GM12892 (cell line): Measurements from ENCODE around the gene NECTIN1.

Experiments used
- DNase-seq: peaks from one replicate; pipeline ENCODE4 v3.0.0; 2011; ENCODE audit not compliant: insufficient read length
- FAIRE-seq: peaks from 2 replicates; lab custom pipeline; 2011; peaks lifted over from hg19 to GRCh38; lab: Jason Lieb, UNC
- POLR2A ChIP-seq: IDR thresholded peaks from 2 replicates; pipeline ENCODE4 v1.6.1; 2011; ENCODE audit warnings: low read depth, low read length, control low read depth
- POLR2AphosphoS5 ChIP-seq: IDR thresholded peaks from 2 replicates; pipeline ENCODE4 v1.6.1; 2011; ENCODE audit warnings: low read depth, low read length, control low read depth
- TAF1 ChIP-seq: IDR thresholded peaks from 2 replicates; pipeline ENCODE4 v1.6.1; 2011; ENCODE audit warnings: low read depth, mild to moderate bottlenecking, control low read depth, low read length, borderline replicate concordance

The NECTIN1 gene

DNA sequence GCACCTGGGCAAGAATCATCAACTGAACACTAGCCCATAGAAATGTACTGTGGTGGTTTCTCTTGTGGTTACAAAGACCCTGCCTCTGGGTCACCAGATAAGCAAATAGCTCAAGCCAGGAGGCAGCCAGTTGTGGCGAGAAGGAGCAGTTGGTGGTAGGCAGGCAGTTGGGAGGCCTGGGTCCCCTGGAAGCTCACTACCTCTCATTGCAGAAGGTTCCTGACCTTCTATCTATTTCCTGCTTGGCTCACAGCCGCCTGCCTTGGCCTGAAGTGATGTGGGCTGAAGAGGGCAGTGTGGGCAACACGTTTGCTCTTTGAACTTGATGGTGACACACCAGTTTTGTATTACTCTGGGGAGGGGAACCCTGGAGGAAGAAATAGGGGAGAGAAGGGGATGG is 34.7 kb downstream of the NECTIN1 start:
- DNase-seq, result no peak
- peak; percentile 86 for FAIRE-seq
- TF ChIP-seq POLR2A (no peak), POLR2AphosphoS5 (no peak), TAF1 (no peak)

DNA sequence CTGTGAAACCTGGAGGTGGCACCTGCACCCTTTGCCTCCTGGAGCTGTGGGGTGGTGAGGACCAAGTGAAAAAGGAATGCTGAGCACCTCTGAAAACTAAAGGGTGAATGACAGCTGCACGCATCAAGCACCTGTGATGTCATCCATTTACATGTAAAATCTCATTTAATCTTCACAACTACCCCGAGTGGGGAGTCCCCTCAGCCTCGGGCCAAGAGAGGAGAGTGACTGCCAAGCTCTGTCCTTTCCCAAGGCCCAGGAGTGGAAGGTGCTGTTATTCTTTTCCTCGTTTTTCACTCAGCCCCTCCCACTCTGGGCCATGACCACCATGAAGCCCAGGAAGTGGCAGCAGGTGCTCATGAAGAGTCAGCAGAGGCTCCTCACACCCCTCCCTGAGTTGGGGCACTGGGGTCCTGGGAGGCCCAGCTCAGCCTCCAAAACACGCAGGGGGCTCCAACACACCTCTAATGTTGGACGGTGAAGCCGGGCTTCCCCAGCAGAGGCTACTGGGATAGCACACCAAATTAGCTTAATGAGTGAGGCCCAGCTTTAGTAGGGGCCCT is 35.7 kb downstream of the NECTIN1 start:
- FAIRE-seq (peak; percentile 73), DNase-seq (no peak)
- TF ChIP-seq TAF1 (no peak), POLR2AphosphoS5 (no peak), POLR2A (no peak)

DNA sequence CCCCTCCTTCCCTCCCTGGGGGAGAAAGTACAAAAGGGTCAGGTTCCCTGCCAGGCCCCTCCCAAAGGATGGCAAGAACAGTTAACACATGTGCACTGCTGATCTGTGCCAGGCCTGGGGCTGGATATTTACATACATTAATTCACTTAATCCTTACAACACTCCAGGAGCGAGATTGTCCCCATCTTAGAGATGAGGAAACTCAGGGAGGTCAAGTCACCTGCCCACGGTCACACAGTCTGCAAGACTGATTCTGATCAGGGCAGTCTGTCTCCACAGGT is 36.5 kb downstream of the NECTIN1 start:
- TF ChIP-seq POLR2A (no peak), TAF1 (no peak), POLR2AphosphoS5 (no peak)
- DNase-seq (no peak), FAIRE-seq (no peak)

DNA sequence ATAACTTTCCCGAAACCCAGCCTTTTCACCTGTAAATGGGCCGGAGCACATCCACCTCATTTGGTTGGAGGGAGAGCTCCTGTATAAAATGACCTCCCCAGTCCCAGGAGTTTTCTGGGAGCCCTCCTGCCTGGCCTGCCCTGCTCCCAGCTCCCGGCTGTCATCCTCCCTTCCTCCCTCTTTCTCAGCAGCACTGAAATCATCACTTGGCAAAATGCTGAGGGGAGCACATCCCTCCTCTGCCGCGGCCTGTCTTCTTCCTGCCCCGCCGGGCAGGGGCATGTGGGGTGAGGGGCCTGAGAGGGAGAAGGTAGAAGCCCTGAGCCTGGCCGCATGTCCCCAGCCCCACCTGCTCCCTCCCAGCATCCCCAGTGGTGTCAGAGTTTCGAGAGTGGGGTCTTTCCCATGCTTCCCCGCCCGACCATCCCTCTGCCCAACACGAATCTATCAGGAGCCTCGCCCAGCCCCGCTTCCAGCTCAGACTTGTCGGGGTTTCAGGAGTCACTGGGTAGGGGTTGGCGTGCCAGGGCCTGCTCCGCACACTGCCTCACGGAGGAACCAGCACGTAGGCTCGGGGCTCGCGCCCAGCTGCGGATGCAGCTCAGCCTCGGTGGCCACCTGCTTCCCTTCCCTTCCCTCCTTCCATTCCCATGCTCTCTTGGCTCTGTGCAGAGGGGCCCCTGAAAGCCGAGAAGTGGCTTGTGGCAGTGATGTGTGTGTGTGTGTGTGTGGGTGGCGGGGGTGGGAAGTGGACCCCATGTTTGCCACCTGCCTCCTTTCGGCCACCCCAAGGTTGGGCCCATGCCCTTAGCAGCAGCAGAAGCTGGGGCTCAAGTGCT is 37.1 kb downstream of the NECTIN1 start:
- no peak for FAIRE-seq
- TF ChIP-seq TAF1 (no peak), POLR2AphosphoS5 (no peak), POLR2A (no peak)

DNA sequence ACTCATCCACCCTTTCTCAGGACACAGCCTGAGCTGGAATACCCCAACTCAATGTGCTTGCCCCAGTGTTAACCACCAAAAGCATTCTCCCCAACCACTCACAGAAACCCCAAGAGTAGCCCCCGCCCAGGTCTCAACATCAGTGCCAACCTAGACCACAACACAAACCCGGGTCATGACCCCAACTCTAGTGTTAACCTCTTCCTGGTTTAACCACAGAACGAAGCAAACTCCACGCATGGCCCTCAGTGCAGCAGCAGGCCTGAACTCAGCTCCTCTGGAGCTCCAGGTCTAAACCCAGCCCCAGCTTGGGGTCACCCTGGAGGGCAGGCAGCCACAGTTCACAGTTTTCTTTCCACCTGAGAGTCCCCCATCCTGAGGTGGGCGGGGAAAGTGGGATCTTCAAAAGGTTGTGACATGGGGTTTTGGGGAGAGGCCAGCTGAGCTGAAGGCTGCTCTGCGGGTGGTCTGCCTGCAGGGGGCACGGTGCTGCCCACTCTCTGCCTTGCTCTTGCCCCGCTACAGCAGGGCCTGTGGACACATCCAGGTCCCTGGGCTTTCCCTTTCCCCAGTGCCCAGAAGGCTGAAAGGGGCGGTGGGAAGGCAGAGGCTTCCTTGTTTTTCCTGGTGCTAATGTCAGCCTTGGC is 37.9 kb downstream of the NECTIN1 start:
- DNase-seq (no peak), FAIRE-seq (peak; percentile 84)
- TF ChIP-seq POLR2AphosphoS5, result no peak
- no peak for TF ChIP-seq TAF1

More for the DNA sequence above, 37.1 kb downstream of the NECTIN1 start:
- DNase-seq, result no peak

DNA sequence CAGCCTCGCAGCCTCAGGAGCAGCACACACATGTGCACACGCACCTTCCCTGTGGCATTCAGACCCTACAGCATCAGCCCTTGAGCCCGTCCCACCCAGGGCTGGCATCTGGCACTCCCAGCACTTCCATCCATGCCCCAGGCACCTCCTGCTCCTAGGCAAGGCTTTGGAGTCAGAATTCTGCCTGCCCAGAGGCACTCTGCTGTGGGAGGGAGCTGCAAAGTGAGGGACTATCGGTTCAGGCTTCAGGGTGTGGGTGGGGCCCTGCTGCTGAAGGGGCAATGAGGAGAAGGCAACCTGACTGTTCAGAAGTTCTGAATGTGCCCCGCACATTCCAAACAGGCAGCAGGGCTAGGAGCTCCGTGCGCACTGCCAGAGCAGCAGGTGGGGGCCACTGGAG is 39.7 kb downstream of the NECTIN1 start:
- TF ChIP-seq POLR2AphosphoS5 (no peak), TAF1 (no peak), POLR2A (no peak)
- no peak for DNase-seq
- FAIRE-seq, result peak; percentile 56

DNA sequence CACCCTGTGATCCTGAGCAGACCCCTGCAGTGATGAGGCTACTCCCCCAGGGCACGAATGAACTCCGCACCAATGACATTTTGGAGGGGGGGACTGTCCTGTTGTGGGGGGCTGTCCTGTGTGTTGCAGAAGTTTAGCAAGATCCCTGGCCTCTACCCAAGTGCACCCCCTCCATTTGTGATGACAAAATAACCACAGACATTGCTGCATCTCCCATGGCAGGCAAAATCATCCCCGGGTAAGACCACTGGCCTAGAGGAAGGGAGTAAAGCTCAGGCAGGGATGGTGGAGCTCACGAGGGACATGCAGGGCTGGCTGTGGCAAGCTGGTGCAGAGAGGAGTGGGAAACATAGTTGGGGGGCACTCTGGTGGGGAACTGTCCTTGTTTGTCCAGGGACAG is 40.6 kb downstream of the NECTIN1 start:
- no peak for DNase-seq
- FAIRE-seq, result no peak
- no peak for TF ChIP-seq TAF1
- no peak for TF ChIP-seq POLR2A
- TF ChIP-seq POLR2AphosphoS5, result no peak

DNA sequence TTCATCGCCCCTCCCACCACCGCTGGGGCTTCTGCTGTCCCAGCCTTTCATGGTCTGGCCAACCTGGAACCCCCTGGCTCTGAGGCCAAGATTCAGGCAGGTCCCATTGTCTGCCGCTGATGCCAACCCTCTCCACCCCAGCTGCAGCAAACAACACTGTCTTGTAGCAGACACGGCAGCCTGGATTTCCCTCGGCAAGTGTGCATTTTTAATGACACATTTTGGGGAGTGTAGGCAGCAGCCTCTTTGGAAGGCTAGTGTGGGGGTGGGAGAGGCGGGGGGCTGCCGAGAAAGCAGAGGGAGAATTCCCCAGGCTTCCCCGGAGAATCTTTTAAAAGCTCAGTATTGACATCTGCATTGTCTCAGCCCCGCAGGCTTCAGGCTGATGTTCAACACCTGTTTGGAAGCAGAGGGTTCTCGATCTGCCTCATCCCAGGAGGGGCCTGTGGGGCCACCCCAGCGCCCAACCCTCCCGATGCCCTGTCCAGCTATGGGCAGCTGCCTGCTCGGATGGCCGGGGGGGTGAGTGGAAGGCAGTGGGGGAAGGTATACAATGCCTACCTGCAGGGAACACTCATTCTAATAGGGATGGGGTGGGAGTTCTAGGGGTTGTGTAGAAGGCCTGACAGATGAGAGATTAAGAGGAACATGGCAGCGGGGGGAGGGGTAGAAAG is 41.5 kb downstream of the NECTIN1 start:
- no peak for FAIRE-seq
- TF ChIP-seq POLR2AphosphoS5 (no peak), TAF1 (no peak), POLR2A (no peak)
- no peak for DNase-seq

DNA sequence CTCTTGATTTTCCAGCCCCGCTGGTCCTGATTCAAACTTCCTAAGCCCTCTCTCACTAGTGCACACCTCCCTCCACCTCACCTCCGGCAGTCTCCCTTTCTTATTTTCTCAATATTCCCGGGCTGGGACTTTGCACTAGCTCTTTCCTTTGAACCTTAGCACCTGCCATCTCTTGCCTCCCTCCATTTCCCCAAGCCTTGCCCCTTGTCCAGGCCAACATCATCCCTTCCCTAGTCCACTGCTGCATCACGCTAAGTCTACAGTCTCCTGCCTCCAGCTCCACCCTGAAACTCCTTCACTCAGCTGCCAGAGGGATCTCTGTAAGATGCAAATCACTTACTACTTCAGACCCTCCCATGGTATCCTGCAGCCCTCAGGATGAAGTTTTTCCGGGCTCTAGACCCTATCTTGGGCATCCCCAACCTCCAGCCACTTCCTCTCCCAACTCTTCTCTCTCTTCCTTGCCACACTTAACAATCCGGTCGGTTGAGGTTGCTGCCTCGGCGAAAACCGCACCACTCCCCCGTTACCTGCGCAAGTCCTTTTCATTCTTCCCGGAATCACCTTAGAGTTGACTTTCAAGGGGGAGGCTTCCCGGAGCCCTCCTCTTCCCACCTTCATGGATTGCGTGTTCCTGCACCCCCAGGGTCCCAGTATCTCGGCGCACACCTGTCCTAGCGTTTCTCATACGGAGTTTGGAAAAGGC is 42.7 kb downstream of the NECTIN1 start:
- TF ChIP-seq POLR2AphosphoS5 (no peak), TAF1 (no peak), POLR2A (no peak)
- DNase-seq (no peak), FAIRE-seq (no peak)

DNA sequence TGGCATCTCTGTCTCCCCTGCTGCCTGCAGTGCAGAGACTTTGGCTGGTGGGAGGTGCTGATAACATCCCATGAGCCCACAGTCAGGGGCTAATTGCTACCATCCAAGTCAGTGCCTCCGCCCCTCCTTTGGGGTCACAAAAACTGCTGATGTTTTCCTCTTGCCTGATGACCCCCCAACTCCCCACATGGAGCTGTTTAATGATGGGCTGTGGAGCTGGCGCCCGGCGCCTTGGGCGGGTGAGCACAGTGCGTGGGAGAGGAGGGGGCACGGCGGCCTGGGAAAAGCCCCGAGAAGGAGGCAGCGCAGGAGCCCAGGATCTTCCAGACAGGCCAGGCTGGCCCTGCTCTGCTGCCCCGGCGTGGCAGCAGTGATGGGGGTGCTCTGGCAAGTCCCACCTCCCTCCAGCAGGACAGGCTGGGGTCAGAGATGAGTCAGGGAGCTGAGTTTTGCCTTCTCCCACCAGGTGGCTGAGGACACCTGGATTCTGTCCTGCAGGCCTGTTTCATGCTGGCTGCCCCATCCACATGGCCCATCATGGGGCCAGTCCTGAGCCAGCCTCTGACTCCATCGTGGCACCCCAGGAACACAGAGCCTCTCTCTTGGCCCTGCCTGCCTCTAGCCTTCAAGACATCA is 43.8 kb downstream of the NECTIN1 start:
- no peak for FAIRE-seq
- no peak for TF ChIP-seq POLR2AphosphoS5
- no peak for TF ChIP-seq TAF1
- DNase-seq, result no peak
